GM12873 (cell line): ENCODE data around the gene PAPOLB.

Source experiments
- TF ChIP-seq, protein P1 (sequence below): IDR thresholded peaks from 2 replicates; pipeline ENCODE4 v1.5.1; 2012; ENCODE audit warnings: low read depth, mild to moderate bottlenecking, moderate library complexity, low read length, control low read depth; ENCODE audit not compliant: insufficient read depth; ENCODE audit errors: missing control alignments

The PAPOLB gene

DNA sequence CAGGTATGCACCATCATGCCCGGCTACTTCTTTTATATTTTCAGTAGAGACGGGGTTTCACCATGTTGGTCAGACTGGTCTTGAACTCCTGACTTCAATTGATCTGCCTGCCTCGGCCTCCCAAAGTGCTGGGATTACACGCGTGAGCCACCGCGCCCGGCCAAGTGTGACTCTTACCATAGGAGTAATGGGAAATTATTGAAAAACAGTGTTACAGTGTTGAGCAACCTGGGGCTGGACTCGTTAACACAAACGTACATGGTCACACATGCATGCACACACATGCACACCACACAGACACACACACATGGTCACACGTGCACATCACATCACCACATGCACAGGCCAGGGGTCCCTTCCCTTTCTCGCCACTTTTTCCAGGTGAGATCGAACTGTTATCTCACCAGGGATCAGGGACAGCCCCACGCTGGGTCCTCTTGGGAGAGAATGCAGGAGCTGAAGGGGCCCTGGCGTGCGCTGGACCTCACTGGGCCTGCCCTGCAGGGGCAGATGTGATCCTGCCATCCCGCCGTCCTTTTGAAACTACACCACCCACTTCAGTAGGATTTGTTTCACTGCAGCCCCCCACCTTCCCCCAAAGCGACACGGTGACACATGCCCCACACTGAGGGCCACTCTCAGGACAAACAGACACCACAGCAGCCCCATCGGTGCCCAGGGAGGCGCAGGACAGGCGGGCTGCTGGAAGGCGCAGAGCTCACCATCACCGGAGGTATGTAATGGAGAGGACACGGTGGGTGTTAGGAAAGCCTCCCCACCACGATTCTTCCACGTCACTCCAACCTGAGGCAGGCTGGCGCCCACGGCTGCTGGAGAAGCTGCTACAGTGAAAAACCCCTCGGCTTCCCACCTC is 11.5 kb upstream of the PAPOLB start:
- TF ChIP-seq, protein P1, sequence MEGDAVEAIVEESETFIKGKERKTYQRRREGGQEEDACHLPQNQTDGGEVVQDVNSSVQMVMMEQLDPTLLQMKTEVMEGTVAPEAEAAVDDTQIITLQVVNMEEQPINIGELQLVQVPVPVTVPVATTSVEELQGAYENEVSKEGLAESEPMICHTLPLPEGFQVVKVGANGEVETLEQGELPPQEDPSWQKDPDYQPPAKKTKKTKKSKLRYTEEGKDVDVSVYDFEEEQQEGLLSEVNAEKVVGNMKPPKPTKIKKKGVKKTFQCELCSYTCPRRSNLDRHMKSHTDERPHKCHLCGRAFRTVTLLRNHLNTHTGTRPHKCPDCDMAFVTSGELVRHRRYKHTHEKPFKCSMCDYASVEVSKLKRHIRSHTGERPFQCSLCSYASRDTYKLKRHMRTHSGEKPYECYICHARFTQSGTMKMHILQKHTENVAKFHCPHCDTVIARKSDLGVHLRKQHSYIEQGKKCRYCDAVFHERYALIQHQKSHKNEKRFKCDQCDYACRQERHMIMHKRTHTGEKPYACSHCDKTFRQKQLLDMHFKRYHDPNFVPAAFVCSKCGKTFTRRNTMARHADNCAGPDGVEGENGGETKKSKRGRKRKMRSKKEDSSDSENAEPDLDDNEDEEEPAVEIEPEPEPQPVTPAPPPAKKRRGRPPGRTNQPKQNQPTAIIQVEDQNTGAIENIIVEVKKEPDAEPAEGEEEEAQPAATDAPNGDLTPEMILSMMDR, result no peak

GRCh38 chr7:4871930-4872675 is 10.3 kb upstream of the PAPOLB start:
- TF ChIP-seq, protein P1, result no peak

DNA sequence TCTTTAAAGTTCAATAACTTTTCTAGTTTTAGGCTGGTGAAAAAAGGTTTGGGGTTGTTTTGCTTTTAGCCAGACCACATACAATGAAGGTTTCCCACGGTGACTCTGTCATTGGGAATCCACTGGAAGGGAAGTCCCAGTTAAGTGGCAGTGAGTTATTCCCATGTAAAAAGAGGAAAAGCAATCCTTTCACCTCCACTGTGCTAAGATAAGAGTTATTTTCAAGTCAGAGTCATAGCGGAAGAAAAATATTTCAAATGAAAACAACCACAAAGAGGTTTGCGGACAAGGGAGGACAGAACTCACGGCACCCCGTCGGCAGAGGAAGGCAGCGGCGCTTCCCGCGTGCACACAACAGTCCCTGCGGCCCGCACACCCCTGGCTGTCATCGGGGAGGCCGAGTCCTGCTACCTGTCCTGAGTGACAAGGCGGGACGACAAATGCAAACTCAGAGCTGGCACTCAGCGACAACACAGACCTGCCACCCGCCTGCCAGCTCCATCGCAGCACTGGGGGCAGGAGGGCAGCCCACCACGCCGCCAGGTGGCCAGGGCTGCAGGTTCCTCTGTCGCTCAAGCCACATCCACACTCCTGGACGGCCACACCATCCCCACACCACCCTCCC is 9.3 kb upstream of the PAPOLB start:
- TF ChIP-seq, protein P1, result no peak

DNA sequence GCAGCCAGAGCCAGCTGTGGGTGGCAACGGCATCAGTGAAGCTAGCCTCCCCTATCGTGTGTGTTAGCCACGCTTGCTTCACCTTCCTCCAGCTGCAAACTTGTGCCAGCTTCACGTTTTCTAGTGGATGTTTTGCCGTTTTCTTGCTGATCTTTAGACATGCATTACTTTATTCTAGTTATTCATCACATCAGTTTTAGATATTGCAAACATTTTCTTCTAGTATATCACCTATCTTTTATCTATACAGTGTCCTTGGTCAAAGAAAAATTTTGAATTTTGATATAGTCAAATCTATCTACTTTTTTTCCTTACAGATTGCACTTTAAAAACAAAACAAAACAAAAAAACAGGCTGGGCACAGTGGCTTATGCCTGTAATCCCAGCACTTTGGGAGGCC is 6.7 kb upstream of the PAPOLB start:
- TF ChIP-seq, protein P1, result no peak

DNA sequence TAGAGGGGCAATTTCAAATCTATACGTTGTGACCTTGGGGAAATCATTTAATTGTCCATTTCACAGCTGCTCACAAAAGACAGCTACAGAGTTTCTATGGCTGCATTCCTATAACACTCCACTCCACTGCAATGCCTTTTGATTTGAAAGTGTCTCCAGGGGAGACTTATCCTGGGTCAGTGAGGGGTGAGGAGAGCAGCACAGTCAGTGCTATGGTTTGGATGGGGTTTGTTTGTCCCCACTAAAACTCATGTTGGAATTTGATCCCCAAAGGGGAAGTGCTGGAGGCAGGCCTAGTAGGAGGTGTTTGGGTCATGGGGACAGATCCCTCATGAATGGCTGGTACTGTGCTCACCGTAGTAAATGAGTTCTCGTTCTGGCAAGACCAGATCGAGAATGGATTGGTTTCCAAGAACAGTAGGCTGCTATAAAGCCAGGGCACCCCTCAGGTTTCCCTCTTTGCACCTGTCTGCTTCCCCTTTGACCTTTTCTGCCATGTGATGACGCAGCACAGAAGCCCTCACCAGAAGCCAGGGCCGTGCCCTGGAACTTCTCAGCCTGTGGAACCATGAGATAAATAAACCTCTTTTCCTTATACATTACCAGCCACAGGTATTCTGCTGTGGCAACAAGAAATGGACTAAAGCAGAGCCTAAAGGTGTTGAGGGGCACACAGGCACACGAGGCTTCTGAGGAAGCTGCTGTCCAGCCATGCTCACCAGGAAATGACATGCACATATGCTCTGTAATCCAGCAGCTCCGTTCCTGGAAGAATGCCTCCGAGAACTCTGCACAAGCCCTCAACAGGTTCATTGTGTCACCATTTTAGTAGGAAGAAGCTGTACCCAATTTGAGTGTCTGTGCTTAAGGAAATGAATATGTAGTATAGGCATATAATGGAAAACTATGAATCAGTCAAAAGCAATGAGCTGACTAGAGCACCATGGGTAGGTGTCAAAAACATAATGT is 5.0 kb upstream of the PAPOLB start:
- TF ChIP-seq, protein P1, result no peak

- TF ChIP-seq, protein P1, result no peak
These were observed 326 bp upstream of the PAPOLB start for GRCh38 chr7:4862156-4862555.
